AG04450 (cell line): ENCODE results near the gene FBN1. TPM values are rescaled to one million over a fixed set of nuclear protein-coding genes. Genes with fewer than 3 reads are reported as not detected.

Experiments
- CTCF ChIA-PET: fragments of 300-600, 350-600 bp; formaldehyde crosslinking; extraction: SDS; loops from one replicate; lab custom pipeline; 2022; ENCODE audit warnings: antibody characterized with exemption, inconsistent platforms; lab: Charles Lee
- POLR2A ChIA-PET: fragments of 350-600 bp; formaldehyde crosslinking; extraction: SDS; loops from one replicate; lab custom pipeline; 2021; ENCODE audit warnings: antibody characterized with exemption, inconsistent platforms; lab: Yijun Ruan, JAX
- DNase-seq: peaks from one replicate; pipeline ENCODE4 v3.0.0-alpha.2; 2011; ENCODE audit warnings: low read depth, low spot score
- H3K27ac ChIP-seq: one replicate; pipeline ENCODE4 v1.5.1; 2012; ENCODE audit warnings: low read depth, low read length, control low read depth
- H3K27me3 ChIP-seq: one replicate; pipeline ENCODE4 v1.6.0; 2012; ENCODE audit warnings: low read length; ENCODE audit not compliant: control insufficient read depth, insufficient read depth
- H3K4me3 ChIP-seq: 2 replicates; pipeline ENCODE4 v1.5.1; 2011; ENCODE audit warnings: mild to moderate bottlenecking, low read depth, low read length, control low read depth
- H3K9me3 ChIP-seq: 2 replicates; pipeline ENCODE4 v1.5.1; 2012; ENCODE audit warnings: low read length; ENCODE audit not compliant: control insufficient read depth, insufficient read depth
- polyA plus RNA-seq: library from polyadenylated mRNA; depleted of rRNA; stranded (reverse); fragments of >200 nt; gene quantifications from 2 replicates; pipeline ENCODE4 v1.2.3, GENCODE V29; 2011
- TF ChIP-seq, protein P1 (sequence below): IDR thresholded peaks from 2 replicates; pipeline ENCODE4 v1.5.1; 2011; ENCODE audit warnings: low read depth, low read length, control low read depth, inconsistent platforms

The FBN1 gene
- polyA plus RNA-seq, 1 experiment = 530 TPM

DNA sequence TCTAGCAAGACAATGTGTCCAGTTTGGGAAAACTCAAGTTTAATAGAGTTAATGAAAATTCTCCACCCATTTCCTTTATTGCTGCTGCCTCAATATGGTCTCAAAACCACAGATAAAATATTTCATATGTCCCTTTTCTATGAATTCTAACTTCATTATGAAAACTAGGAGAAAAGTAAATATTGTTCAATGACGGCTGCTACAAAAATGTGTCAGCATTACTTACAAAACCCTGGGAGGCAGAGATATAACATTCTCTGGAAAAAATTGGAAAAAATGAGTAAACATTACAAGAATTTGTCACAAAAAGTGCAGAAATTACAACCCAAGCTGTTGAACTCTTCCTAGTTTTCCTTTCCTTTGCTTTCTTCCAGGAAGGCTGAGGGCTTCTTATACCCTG lies 22.2 kb upstream of the FBN1 start:
- Histone ChIP-seq H3K4me3 (no peak overlapping the region), H3K9me3 (no peaks in the 10 kb centered on the region), H3K27me3 (no peaks in the 10 kb centered on the region), H3K27ac (no peak overlapping the region)
- DNase-seq = no peak
- CTCF ChIA-PET = no interaction called here
- POLR2A ChIA-PET = interaction anchor here (0.6 kb wide), 1 partner anchor 10 kb away, joined by 3 read pairs; no protein-coding TSS in a partner anchor
- TF ChIP-seq, protein P1, sequence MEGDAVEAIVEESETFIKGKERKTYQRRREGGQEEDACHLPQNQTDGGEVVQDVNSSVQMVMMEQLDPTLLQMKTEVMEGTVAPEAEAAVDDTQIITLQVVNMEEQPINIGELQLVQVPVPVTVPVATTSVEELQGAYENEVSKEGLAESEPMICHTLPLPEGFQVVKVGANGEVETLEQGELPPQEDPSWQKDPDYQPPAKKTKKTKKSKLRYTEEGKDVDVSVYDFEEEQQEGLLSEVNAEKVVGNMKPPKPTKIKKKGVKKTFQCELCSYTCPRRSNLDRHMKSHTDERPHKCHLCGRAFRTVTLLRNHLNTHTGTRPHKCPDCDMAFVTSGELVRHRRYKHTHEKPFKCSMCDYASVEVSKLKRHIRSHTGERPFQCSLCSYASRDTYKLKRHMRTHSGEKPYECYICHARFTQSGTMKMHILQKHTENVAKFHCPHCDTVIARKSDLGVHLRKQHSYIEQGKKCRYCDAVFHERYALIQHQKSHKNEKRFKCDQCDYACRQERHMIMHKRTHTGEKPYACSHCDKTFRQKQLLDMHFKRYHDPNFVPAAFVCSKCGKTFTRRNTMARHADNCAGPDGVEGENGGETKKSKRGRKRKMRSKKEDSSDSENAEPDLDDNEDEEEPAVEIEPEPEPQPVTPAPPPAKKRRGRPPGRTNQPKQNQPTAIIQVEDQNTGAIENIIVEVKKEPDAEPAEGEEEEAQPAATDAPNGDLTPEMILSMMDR = no peak

DNA sequence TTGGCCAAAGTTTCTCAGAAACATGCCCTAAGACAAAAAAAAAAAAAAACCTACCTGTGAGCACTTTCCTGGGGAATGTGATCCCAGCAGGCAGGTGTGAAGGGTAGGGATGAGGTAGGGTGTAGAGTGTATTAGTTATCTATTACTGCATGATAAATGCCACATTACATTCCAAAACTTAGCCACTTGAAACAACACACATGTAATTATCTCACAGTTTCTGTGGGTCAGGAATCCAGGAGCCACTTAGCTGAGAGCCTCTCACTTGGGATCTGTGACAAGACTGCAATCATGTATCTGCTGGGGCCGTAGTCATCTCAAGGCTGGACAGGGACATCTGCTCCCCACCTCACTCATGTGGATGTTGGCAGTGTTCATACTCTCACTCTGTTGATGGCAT lies 18.9 kb upstream of the FBN1 start:
- H3K27ac ChIP-seq = no peak overlapping the region
- no peaks in the 10 kb centered on the region for H3K9me3 ChIP-seq
- POLR2A ChIA-PET = no interaction called here
- CTCF ChIA-PET = interaction anchor here (1.3 kb wide), 1 partner anchor 9 kb away, joined by 3 read pairs; no protein-coding TSS in a partner anchor
- TF ChIP-seq, protein P1 = no peak
- H3K4me3 ChIP-seq = no peak overlapping the region
- DNase-seq = no peak
- H3K27me3 ChIP-seq = no peaks in the 10 kb centered on the region

DNA sequence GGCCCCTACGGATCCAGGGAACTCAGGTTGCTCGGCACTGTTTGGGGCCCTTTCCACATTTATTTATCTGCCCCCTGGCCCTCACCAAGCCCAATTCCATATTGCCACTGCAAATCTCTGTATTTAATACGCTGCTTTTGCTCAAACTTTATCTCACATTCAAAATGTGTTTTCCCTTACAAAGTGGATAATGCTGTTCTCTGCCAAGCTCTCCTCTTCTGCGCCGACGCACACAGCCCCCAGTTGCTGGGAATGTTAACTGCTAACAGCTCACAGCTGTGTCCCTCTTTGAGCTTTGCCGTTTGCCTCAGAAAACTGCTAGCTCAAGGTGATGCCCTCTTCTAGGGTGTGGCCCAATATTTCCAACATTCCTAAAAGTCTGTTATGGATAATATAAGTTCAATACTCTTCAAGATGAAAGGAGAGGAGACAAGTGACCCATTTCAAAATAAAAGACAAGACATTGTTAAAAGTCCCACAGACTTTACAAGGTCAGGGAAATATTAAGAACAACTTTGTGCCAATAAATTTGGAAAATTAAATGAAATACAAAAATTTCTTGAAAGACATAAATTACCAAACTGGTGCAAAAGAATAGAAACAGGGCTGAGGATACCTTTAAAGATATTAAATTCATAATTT lies 12.6 kb upstream of the FBN1 start:
- TF ChIP-seq, protein P1 = no peak
- Histone ChIP-seq H3K27me3 (no peaks in the 10 kb centered on the region), H3K27ac (no peak overlapping the region), H3K9me3 (no peaks in the 10 kb centered on the region), H3K4me3 (no peak overlapping the region)
- DNase-seq = no peak
- ChIA-PET CTCF (interaction anchor here (1.1 kb wide), 2 partner anchors 143 to 205 kb away, joined by 3 to 4 read pairs; no protein-coding TSS in a partner anchor), POLR2A (no interaction called here)

DNA sequence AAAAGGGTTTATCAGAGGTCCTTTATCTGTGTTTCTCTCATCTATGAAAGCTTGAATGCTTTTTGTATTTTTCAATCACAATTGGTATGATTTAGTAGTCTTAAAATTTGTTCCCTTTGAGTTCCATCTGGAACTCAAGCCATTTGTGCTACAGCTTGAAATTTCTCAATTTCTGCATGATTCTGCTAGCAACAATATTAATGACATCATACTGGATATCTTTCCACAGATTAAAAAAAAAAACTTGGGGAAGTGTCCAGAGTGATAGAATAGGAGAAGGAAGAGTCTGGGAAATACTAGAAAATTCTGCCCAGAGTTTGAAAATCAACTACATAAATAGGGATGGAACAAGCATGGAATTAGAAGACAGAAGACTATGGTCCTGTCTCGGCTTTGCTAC lies 9.3 kb upstream of the FBN1 start:
- DNase-seq = no peak
- ChIA-PET CTCF (no interaction called here), POLR2A (no interaction called here)
- H3K27me3 ChIP-seq = no peaks in the 10 kb centered on the region
- H3K27ac ChIP-seq = no peak overlapping the region
- TF ChIP-seq, protein P1 = no peak
- no peak overlapping the region for H3K4me3 ChIP-seq
- H3K9me3 ChIP-seq = no peaks in the 10 kb centered on the region

DNA sequence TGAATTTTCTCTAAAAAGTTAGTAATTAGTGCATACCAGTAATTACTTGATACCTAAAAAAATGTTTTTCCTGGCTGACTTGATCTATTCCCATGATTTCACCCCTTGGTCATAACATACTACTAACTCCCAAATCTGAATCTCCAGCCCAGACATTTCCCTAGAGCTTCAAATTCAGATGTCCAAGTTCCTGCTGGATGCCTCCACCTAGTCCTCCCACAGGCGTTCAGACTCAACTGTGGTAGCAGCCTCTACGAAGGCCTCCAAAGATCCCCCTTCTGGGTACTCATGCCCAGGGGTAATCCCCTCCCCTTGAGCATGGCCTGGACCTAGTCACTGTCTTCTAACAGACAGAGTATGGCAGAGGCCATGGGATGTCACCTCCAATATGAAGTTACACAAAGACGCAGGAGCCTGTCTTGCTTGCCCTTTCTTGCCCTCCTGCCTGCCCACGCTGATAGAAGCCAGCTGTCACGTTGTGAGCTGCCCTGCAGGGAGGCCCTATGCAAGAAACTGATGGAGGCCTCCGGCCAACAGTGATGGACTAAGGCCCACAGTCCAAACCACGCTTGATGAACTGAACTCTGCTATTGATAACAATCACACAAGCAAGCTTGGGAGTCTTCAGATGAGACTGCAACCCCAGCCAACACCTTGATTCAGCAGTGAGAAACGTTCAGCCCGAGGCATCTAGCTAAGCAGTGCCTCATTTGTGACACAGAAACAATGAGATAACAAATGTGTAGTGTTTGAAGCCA lies 8.6 kb upstream of the FBN1 start:
- ChIA-PET CTCF (no interaction called here), POLR2A (no interaction called here)
- H3K4me3 ChIP-seq = no peak overlapping the region
- no peaks in the 10 kb centered on the region for H3K27me3 ChIP-seq
- no peak for DNase-seq
- TF ChIP-seq, protein P1 = no peak
- H3K9me3 ChIP-seq = no peaks in the 10 kb centered on the region
- H3K27ac ChIP-seq = no peak overlapping the region
